HG03025 (cell line): ENCODE results near the gene SPATA31C1.
"Not testable (repeated sequence)": the region's sequence is repeated elsewhere in the genome, so short reads cannot be mapped to it uniquely, and the experiment has no call there.

ENCODE experiments used
- ATAC-seq: cut with Tn5 transposase; IDR thresholded peaks from one replicate; pipeline ENCODE4 v1.9.1; 2021; ENCODE audit warnings: mild to moderate bottlenecking, moderate library complexity; ENCODE audit not compliant: unreplicated experiment, low FRiP score

SPATA31C1 gene

DNA sequence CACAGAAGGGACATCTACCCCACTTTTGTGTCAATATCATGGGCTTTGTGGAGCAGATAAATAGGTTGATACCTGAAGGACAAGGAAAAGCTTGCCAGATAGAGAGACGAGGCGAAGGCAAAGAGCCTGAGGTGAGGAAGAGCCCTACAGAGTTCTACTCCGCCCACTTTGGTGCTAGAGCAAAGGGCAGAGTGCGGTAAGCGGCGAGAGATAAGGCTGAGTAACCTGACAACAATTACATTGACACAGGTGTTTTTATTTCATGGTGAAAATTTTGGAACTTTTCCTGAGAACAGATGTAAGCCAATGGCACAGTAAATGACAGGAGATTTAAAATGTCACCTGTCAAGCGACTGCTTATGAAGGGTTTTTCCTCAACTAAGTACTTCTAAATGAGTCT is 16.7 kb downstream of the SPATA31C1 start:
- not testable (repeated sequence) for ATAC-seq

DNA sequence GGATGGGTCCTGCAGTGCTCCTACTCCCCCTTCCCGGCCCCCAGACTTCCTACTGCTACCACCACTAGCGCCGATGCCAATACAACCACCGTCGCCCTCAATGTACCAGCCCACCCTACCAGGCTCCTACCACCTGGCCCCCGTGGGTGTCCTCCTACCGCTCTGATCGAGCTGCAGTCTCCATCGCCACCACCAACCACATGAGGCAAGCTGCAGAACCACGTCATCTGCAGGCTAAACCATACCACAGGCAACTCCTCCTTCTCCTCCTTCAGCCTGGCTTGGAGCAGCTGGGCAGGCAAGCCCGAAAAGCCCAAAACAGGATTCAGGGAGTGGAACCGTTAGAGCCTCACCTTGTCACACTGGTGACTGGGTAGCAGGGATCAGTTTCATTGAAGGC is 19.6 kb downstream of the SPATA31C1 start:
- ATAC-seq: not testable (repeated sequence)

DNA sequence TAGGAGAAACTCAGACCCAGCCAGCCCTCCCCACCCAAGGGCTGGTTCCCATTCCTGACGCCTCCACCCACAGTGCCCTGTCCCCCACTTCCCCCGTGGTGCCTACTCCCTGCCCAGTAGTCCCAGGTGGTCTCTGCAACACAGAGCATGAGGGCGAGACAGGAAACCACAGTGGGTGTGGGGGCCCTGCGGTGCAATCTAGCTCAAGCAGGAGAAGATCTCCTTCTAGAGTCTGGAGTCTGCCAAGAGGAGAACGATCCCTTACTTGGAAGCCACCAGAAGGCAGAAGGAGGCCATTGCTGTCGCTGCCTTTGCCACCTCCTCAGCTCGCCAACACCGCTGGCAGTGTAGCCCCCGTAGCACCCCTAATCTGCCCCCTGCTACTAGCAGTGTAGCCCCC is 20.2 kb downstream of the SPATA31C1 start:
- not testable (repeated sequence) for ATAC-seq

DNA sequence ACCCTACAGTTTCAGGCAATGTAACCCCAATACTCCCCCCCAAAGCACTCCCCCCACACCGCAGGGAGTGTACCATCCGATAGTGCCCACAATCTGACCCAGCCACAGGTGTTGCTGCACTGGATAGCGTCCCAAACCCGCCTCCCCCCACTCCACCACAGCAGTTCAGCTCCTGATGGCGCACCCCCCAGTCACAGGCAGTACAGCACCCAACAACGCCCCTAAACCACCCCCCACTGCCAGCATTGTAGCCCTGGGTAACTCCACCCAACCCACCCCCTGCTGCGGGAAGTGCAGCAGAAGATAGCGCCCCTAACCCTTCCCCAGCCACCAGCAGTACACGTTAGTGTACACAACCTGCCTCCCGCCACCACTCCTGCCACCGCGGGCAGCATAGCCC is 20.6 kb downstream of the SPATA31C1 start:
- not testable (repeated sequence) for ATAC-seq

DNA sequence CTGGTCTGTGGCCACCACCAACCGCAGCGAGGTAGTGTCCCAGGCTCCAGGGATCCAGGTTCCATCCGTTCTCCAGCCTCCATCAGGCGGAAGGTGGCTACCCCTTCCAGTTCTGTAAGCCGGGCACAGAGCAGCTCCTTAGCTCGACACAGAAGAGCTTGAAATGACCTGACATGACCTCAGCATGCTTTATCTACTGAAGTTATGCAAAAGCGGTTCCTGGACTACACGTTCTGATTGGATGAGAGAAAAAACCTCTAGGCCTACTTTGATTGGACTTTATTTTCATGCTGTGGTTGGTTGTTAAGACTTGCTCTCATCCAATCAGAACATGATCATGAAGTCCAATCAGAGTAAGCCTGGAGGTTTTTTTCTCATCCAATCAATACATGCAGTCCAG is 21.3 kb downstream of the SPATA31C1 start:
- ATAC-seq: not testable (repeated sequence)

DNA sequence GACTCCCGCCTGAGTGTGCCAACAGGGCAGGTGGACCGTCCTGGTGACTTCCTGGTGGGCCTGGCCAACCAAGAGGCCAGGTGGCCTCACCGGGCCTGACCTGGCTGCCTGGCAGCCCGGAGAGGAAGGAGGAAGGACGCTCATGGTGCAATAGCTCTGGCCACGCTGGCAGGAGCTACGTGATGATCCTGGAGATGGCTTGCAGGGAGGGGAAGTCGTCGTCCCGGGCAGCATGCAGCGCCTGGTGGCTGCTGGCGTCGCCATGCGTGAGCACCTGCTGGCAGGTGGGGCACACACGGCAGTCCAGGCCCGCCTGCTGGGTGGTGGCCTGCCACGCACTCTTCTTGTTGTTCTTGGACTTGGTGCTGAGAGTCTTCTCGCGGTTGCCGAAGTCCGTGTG is 26.3 kb downstream of the SPATA31C1 start:
- ATAC-seq: no peak

DNA sequence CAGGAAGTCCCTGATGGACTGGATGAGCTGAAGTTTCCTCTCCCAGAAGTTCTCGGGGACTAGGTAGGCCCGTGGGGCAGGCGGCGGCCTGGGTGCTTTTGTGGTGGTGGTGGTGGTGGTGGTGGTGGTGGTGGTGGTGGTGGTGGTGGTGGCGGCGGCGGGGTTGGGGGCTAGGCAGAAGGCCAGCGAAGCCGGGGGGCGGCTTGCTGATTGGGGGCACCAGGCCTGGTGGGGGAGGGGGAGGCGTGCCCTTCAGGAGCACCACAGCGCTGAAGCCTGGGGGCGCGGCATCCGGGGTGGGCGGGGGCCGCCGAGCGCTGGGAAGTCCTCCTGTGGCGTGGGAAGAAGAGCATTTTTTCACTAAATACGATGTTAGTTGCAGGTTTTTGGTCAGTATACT is 26.9 kb downstream of the SPATA31C1 start:
- no peak for ATAC-seq

DNA sequence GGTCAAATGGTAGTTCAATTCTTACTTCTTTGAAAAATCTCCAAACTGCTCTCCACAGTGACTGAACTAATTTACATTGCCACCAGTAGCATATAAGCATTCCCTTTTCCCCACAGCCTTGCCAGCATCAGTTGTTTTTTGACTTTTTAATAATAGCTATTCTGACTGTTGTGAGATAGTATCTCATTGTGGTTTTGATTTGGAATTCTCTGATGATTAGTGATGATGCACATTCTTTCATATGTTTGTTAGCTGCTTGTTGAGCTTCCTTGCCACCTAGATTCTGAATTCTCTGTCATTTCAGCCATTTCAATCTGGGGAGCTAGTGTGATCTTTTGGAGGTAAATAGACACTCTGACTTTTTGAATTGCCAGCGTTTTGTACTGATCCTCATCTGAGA is 32.5 kb downstream of the SPATA31C1 start:
- ATAC-seq: no peak

DNA sequence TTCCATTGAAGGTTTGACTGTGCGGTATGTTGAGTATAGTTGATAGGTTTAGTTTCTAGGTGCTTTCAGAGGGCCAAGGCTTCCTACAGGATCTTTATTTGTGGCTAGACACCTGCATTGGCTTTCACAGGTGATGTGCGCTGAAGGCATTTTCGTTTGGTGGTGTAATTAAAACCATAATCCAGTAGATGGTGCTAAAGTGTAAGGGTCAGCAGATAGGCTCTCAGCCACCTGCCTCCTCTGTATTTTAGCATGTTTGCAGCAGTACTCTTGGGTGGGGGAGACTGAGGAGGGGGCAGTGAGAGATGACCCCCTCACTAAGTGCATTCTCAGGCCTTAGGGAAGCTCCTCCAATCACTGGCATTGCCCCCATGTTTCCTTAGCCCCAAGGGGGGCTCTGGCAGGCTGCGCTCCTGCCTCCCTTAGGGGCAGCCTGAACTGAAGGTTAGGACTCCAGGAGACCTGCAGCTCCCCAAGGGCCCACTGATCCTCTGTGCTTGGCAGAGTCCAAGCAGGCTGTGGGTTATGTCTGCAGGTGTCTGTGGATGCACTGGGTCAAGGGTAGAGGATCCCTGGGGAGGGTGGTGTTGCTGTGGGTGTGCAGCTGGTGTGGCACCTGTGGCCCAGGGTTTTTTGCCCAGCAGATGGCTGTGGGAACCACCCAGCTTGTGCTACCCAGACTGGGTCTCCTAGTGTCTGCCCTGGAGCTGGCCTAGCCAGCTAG is 33.2 kb downstream of the SPATA31C1 start:
- no peak for ATAC-seq

DNA sequence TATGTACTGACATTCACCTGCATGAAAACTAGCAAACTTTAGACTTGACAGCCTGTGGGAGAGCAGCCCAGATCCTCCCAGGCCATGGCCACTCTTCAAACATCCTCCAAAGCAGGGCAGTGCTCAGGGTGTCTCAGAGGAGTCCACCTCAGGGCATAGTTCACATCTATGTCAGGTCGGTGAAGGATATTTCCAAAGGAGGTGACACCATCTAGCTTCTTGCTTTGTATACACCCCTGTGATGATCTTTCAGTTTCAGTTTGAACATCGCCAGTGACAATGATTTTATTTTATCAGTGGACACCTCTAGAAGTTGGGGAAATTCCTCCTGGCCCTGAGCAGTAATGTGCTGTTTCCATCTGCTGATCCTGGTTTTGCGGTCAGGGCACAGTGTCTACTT is 36.5 kb downstream of the SPATA31C1 start:
- ATAC-seq: no peak

DNA sequence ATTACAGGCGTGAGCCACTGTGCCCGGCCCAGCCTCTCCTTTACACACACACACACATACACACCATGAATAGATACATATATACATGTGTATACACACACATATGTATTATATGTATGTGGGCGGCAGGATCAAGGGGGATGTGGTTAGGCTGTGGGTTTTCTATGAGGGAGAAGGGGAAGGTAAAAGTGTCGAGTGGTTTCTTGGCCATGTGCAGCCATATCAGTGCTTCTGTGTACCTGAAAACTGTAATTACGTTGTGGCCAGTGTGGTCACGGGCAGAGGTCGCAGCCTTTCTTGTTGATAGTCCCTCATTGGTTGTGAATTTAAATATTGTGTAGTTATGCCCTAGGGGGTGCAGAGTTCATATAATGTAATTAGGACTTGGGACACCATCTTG is 40.1 kb downstream of the SPATA31C1 start:
- no peak for ATAC-seq

DNA sequence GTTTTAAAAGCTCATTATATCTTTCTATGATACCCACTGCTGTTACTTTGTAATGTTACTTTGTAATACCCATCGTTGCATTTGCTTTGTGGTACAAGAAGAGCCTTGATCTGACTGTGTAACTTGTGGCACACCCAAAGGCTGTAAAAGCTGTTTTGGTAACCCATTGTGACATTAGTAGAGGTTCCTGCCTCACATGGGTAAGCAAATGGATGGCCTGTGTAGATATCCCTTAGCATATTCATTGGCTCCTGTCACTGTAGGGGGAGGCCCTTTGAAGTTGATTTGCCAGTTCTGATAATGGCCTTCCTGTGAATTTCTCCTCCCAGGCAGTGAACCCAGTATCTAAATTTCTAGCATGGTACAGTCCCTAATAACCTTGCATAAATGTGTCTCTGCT is 40.8 kb downstream of the SPATA31C1 start:
- ATAC-seq: no peak

DNA sequence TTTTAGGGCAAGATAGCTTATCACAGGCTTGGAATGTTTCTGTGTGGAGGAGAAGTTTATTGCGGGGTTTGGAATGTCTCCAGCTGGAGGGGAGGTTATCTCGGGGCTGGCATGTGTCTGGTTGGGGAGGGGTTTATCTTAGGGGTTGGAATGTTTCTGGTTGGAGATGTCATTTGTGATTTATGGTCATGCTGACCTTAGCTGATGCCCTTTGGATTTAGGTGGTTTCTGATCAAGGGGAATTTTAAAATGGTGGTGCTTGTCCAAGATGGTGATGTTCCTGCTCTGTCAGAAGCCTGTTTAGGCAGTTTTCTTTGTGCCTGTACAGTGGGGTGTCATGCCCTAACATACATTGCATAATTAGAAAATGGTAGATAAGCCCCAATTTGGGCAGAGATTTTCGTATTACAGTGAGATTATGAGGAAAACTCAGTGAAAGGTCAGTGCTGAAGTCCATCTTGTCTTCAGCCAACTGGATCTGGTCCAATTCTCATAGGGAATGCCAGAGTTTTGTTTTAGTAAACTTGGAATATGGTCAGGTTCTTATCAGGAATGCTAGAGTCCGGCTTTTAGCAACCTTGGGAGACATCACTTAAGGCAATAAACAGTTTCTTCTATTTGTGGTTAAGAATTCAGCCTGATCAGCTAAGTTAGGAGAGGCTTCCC is 42.3 kb downstream of the SPATA31C1 start:
- no peak for ATAC-seq

DNA sequence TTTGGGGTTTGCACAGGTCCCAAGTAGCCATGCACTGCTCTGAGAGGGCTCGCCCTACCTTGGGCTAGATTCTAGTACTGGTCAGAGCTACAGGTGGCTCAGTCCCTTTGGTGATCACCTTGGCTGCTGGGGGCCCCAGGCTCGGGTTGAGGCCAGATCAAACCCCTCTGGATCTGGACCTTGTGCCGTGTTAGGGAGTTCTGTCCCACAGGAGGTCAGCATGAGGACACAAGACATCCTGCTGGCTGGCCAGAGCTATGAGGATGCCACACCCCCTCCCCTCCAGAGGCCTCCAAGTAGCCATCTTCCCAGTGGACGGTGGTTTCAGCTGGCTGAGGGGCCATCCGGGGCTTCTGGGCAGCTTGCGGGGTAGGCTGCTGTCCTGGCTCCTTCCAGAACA is 46.0 kb downstream of the SPATA31C1 start:
- no peak for ATAC-seq

DNA sequence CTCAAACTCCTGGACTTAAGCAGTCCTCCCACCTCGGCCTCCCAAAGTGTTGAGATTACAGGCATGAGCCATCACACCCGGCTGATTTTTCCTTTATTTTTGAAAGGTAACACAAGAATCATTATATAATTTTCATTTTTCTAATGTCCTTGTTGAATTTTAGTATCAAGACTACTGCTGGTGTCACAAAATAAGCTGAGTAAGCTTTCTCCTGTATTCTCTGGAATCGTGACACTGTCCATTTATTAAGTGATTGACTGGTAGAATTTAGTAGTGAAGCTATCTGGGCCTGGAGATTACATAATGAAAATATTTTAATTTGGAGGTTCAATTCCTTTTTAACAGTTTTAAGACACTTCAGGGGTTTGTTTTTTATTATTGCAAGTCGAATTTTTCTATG is 47.1 kb downstream of the SPATA31C1 start:
- ATAC-seq: no peak

DNA sequence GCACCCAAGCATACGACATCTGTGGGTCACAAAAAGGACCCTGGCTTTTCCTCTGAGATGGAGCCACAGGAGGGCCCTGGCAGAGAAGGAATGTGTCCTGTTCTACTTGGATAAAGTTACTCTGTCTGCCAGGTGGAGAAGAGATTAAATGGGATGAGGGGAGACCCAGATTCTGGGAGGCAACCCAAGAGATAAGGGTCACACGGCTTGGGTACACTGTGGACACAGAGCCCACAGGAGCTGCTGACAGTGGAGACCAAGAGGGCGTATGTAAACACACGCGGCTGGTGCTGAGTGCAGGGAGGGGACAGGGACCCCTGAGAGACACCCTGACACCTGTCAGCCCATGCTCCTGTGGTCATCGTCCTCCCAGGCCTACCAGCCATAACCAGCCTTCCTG is 50.4 kb downstream of the SPATA31C1 start:
- ATAC-seq: no peak

DNA sequence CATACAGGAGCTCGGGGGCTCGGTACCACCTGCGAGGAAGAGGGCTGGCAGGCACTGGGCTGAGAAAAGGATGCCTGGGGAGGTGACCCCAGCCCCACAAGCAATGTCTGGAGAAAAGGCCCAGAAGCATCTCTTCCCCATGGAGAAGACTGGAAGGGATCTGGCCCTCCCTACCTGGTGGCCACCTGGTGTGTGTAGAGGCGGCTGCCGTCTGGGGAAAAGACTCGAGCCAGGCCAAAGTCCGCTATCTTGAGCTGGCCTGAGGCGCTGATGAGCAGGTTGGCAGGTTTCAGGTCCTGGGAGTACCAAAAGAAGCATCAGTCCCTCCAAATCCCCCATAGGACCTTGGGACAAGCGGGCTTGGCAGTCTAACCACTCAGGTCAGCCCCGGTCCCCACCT is 52.8 kb downstream of the SPATA31C1 start:
- no peak for ATAC-seq

DNA sequence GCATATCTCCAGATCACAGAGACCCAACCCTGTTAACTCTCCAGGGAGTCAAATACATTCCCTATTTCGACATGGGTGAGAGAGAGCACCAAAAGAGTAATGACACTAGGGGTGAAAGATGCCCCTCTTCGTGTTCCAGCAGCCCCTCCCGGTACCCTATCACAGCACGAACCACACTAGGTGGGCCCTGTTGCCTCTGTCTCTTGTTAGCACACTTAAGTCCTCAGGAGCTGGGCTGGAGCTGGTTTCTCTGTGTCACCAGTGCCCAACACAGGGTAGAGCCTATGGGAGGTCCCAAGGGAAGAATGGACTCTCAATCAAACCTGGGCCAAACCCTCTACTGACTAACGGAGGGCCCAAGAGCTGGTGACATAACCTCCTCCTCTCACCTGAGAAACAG is 55.4 kb downstream of the SPATA31C1 start:
- ATAC-seq: no peak
